Right renal pelvis (tissue), 4 donors: Measurements from ENCODE around the gene SSRP1. TPM values are rescaled to one million over a fixed set of nuclear protein-coding genes. Genes with fewer than 3 reads are reported as not detected.
"Not testable (repeated sequence)": the region's sequence is repeated elsewhere in the genome, so short reads cannot be mapped to it uniquely, and the experiment has no call there.

Source experiments
- DNase-seq, 4 donors: peaks; one replicate each; pipeline ENCODE4 v3.0.0-alpha.2; 2013; ENCODE audit warnings: low read depth in 4 of 4, low spot score in 3 of 4, missing footprints in 1 of 4
- polyA plus RNA-seq, 4 donors: library from polyadenylated mRNA; unstranded; fragments of 120-200 nt; gene quantifications; one replicate each; pipeline ENCODE4 v1.2.1, GENCODE V29; 2013; ENCODE audit not compliant: insufficient read length in 4 of 4

Gene SSRP1
- polyA plus RNA-seq, 4 donors = 166 to 176 (median 173) TPM

- no peak for DNase-seq
These were observed 5.6 kb upstream of the SSRP1 start for GRCh38 chr11:57341250-57341808.

DNA sequence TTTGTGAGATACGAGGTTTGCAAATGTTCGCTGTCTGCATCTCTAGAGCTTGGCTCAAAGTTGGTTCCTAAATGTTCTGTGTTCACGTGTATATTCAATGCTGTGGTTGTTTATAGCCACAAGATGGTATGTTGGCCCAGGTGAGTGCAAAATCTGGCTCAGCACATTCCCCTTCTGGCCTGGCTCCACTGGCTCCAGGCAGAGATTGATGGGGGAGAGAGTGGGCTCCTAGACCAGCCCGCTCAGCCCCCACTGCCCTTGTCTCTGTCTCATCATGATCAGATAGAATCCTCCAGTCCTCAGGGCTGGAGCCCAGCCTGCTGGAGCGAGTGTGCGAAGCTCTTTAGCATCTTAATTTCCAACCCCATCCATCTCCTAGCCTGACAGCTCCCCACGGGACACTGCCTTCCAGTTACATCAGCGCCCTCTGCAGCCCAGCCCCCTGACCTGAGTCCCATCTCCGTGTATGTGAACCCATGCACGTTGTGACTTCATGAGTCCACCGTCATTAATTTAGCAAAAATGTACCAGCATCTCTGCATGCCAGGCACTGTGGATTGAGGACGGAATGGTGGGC, 4.4 kb upstream of the SSRP1 start:
- DNase-seq = peak in 2 of 4 donors; percentile 58 to 60

DNA sequence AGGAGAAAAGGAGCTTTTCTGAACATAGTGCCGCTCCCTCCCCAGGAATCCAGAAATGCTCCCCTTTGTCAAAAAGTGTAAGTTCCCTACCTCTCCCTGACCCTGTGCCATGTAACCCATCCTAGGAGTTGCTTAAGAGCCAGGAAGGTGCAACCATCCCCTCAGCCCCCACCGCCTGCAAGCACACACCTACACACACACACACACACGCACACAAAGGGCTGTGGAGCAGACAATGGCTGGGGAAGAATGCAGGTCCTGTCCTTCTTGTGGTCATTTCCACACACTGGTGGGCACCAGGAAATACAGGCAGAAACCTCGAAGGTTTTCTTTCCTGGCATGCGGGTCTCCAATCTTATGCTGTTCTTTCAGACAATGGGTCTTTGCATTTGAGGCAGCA, 3.6 kb upstream of the SSRP1 start:
- no peak for DNase-seq

GRCh38 chr11:57338142-57338541, 2.5 kb upstream of the SSRP1 start, which contains the start of gene P2RX3:
Gene P2RX3 (plus strand): TSS chr11:57338352. CDS start chr11:57338551, 199 bp downstream.
- DNase-seq = no peak

GRCh38 chr11:57336856-57337255, 1.2 kb upstream of the SSRP1 start:
- DNase-seq = not testable (repeated sequence)

DNA sequence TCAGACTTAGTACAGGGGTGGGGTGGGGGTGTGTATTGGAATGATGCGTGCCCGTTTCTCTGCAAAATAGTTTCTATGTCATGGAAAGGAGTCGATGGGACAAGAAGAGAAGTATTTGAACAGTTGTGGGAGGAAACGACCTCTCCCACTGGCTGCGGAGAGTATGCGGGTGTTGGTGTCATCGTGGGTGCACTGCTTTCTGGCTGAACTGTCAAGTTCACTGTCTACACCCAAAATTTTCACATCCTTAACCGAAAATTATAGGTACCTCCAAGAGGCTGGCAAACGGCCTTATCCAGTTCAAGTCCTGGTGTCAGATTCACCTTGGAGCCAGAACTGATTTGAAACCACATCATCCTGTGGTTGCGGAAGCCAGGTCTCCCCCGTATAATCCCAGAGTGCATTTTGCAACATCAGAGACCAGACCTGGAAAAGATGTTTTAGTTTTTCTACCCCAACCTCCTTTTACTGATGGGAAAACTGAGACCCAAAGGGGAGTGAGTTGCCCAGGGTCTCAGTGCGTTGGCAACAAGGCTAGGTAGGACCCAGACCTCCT, 497 bp upstream of the SSRP1 start:
- DNase-seq = no peak

GRCh38 chr11:57335023-57335342, 709 bp downstream of the SSRP1 start:
- no peak for DNase-seq

DNA sequence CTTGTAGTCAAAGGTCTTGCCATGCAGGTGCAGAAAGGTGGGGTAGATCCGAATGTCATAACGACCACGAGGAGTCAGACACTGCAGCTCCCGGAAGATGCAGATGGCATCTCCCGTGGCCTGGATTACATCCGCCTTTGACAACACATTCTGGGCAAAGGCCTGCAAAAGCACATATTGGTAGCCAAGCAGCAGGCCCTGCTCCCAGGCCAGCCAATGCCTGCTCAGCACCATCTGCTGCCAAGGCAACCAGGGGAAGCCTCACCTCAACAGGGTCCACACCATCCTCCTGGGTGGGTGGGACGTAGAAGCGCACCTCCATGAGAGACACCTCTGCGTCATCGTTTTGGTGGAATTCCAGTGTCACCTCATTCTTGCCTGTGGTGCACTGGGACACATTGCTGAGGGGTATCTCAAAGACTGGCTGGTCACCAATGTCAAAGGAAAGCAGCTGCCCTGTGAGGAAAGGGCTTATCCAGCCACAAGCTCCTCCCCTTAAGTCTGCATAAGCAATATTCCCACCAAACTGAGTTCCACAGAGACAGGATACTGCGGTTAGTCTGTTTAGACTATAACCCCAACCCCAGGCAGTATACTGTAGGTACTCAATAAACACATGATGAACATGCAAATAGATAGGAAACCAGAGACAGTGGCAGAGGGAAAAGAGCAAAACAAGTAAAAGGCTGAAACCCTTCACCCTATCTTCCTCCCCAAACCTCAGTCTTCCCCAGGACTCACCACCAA, 2.8 kb downstream of the SSRP1 start:
- DNase-seq = no peak

DNA sequence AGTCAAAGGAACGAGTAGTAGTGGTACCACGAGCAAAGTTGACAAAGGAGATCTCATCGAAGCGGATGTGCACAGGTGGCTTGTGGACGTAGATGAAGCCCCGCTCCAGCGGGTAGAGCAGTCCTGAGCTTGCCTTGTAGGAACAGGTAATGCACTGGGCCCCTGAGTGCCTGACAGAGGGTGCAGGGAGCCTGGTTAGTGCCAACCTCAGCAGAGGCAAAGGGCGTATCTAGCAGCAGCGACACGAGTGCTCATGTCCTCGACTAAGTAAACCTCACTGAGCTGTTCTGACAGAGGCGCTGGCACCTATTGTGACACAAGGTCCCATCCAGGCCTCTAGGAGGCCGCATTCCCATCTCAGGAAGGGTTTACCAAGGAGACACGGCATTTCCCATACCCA, 4.0 kb downstream of the SSRP1 start:
- no peak for DNase-seq

DNA sequence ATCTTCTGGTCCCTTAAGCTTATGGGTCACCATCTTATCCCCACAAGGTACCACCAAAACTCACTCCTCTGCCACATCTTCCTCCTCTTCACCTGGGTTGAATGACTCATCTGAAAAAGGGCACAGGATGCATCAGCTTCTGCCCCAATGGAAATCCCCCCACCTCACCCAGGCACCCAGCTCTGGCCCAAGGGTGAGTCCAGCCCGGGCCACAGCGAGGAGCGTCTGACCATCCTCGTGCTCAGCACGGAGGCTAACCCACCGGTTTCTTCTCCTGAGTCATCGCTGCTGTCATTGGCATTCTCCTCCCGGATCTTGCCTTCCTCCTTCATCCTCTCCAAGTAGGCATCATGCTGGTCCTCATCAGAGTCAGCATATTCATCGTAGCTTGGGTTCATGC, 5.7 kb downstream of the SSRP1 start:
- DNase-seq = no peak

DNA sequence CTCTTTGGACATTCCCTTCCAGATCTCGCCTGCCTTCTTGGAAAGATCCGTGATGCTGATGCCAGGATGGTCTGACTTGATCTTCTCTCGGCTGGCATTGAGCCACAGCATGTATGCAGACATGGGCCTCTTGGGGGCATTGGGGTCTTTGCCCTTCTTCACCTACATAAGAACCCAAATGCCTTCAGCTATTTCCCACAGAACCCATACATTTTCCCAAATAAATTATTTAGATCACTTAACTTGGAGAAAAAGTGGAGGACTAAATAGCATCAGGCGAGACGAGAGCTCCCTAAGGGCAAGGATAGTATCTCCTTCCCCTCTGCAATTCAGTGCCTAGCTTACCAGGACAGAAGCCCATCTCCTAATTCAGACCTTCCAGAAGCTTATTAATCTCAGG, 8.0 kb downstream of the SSRP1 start:
- DNase-seq = no peak

- no peak for DNase-seq
These were observed 10.0 kb downstream of the SSRP1 start for GRCh38 chr11:57325735-57326048.

DNA sequence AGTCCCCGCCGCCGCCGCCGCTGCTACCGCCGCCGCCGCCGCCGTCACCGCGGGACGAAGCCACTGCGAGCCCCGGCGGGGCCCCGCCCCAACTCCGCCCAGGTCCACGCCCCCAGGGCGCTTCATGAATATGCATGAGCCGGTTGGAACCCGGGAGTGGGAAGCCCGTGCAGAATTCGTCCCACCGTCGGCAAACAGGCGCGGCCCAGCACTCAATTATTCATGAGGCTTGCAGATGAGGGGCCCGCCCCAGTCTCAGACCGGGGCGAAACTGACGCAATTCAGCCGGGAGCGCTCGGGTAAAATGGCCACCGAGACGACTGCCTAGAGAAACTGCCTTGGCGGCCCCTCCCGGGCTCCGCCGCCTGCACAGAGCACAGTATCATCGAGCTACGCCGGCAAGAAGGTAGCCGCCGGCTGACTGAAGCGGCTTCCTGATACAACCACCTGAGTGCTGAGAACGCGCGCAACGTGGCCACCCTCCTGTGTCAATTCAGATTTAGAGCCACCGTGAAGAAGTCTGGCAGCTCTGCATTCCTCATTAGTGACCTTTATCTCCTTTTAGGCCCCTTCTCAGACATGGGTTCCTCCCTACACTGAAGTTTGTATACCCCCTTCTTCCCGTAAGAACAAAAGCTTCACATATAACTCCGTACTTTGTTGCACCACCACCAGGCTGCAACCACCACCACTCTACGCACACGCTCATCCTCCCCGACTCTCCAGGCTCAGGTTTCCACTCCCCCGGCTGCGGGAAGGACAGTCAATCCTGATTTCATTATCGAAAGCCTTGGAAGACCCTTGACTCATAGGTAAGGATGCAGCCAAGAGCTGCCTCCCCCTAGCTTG, 10.6 kb downstream of the SSRP1 start, which contains the start of gene TNKS1BP1:
Gene TNKS1BP1 (minus strand): TSS at position 67 of the 849 bp plus-strand sequence. CDS start 3,067 bp downstream, outside the sequence.
- peak in 3 of 4 donors; percentile 90 to 93 (median 91) for DNase-seq

- DNase-seq = no peak
These were observed 11.4 kb downstream of the SSRP1 start for GRCh38 chr11:57324154-57324885.

GRCh38 chr11:57323855-57324153, 11.9 kb downstream of the SSRP1 start:
- DNase-seq = no peak

GRCh38 chr11:57323167-57323854, 12.4 kb downstream of the SSRP1 start:
- DNase-seq = no peak

DNA sequence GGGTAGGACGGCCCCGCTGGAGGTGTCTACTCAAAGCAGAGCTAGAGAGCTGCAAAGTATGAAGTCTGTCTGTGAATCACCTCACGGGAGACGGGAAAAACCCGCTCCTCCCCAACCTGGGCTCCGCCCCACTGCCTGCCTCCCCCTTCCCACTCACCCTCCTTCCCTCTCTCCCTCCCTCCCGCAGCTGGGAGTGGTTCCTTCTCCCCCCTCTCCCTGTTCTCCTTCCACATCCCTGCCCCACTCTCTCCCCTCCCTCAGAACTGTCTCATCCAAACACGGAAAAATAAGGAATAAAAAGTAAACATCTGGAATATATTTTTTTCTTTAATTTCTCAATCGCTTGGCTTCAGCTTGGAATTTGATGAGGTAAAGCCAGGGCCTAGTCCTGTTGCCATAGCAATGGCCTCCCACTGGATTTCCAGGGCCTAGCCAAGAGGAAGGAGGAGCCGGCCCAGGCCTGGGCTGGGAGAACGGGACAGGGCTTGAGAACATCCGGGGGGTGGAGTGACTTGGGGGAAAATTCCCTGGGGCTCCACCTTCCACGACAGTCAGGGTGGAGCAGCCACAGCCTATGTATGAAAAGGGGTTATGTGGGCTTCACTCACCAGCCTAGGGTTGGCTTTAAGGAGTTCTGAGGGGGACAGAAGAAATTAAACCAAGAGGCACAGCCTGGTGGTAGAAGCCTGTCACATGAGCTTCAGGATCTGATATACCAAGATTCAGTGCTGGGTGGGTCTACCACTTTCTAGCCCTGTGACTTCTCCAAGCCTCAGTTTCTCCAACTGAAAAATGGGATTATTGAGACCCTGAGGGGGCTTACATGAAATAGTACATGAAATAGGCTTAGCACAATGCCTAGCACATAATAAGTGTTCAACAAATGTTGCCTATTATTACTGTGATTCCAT, 13.2 kb downstream of the SSRP1 start:
- peak in 1 of 4 donors; percentile 78 for DNase-seq

DNA sequence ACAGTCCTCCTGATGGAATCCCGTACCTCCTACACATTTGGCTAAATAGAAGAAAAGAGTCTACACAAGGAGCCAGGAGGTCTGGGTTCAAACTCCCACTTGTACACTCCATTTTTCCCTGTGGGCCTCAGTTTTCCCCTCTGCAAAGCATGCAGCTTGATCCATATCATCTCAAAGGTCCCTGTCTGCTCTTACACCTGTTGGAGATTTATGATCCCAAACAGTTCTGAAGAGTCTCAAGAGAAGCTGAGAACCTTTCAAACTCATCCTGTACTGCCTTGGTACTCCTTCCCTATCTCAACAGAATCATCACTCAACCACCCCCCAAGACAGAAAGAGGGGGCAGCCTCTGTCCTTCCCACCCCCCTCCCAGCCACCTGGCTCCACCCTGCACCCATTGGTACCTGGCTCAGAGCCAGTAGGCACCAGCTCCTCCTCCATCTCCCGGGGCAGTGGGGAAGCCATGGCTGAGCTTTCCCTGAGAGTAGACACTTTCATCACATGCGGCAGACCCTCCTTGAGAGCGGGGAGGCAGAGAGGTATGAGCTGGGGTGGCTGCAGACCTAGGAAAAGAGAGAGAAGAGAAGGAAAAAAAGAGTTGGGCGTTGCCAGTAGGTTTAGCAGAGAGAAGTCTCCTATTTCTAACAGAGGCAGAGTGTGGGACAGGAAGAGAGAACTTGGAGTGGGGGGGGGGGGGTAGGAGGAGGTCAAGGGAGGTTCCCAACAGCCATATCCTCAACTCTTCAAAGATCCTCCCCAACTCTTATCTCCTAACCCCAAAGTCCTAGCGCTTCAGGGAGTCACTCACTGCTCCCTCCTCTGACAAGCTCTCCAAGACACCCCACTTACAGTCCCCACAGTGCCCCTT, 14.1 kb downstream of the SSRP1 start:
- no peak for DNase-seq
